Stimulated activated naive CD8-positive, alpha-beta T cell treated with anti-CD3 and anti-CD28 coated beads, Interleukin-15, amount 100 ng/mL, for 72 hours (primary cell): Measurements from ENCODE around the gene KCTD3.

ENCODE experiments used
- ATAC-seq: fragments of 150-1000 bp; cut with Tn5 transposase; 2 replicates; pipeline ENCODE4 v1.10.0; 2021; ENCODE audit warnings: mild to moderate bottlenecking, moderate library complexity
- DNase-seq, 2 donors: peaks; one replicate each; pipeline ENCODE4 v3.0.0; 2021 to 2022
- H3K27ac Mint-ChIP-seq, 2 donors: one replicate each; pipeline ENCODE4 v1.8.0; 2022; ENCODE audit warnings: mild to moderate bottlenecking in 2 of 2, mixed read lengths in 2 of 2, moderate library complexity in 2 of 2
- H3K27me3 Mint-ChIP-seq: one replicate; pipeline ENCODE4 v1.8.0; 2022; ENCODE audit warnings: mixed read lengths
- H3K4me1 Mint-ChIP-seq: one replicate; pipeline ENCODE4 v1.8.0; 2022; ENCODE audit warnings: mild to moderate bottlenecking, mixed read lengths
- H3K4me3 Mint-ChIP-seq, 2 donors: one replicate each; pipeline ENCODE4 v1.8.0; 2022; ENCODE audit warnings: mild to moderate bottlenecking in 2 of 2, mixed read lengths in 2 of 2, moderate library complexity in 1 of 2
- H3K9me3 Mint-ChIP-seq, 2 donors: one replicate each; pipeline ENCODE4 v1.8.0; 2022; ENCODE audit warnings: mixed read lengths in 2 of 2

KCTD3 gene

DNA sequence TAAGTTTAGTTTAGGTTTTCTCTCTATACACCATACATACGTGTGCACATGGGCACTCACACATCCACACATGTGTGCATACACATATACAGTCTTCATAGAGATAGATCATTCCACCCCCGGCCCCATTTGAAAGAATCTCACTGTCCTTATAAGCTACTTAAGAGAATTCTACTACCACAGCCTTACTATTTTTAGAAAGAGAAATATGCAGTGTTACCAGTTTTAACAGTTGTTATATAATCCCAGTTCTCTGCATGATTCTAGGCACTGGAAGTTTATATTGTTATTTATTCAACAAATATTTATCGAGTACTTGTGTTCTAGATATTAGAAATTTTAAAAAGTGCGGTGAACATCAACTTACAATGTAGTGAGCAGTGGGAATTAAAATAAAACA lies 41.5 kb downstream of the KCTD3 start:
- no peaks in the 10 kb centered on the region for H3K4me1 Mint-ChIP-seq
- H3K27ac Mint-ChIP-seq = no peak overlapping the region
- no peaks in the 10 kb centered on the region for H3K9me3 Mint-ChIP-seq
- DNase-seq = no peak
- ATAC-seq = no peak
- H3K4me3 Mint-ChIP-seq = no peak overlapping the region
- H3K27me3 Mint-ChIP-seq = no peaks in the 10 kb centered on the region

GRCh38 chr1:215612391-215612790 lies 45.3 kb downstream of the KCTD3 start:
- no peak for DNase-seq
- Mint-ChIP-seq H3K4me3 (no peak overlapping the region), H3K27me3 (no peaks in the 10 kb centered on the region), H3K9me3 (no peaks in the 10 kb centered on the region), H3K4me1 (no peaks in the 10 kb centered on the region), H3K27ac (no peak overlapping the region)
- ATAC-seq = no peak

DNA sequence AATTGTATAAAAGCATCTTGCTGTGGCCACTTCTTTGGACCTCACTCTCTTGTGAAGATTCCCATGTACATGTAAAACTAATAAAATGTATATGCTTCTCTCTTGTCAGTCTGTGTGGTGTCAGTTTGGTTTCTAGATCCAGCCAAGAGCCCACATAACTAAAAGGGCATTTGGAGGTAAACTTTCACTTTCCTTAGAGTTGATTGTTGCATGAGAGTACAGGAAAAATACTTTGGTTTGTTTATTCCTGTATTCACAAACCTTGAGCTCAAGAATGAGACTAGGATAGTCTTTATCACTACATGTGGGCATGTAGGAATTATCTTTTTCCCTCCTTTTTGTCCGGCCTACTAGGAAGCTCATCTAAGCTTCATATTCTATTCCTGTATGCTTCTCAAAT lies 50.9 kb downstream of the KCTD3 start:
- Mint-ChIP-seq H3K27me3 (no peaks in the 10 kb centered on the region), H3K4me1 (no peaks in the 10 kb centered on the region), H3K27ac (no peak overlapping the region), H3K9me3 (no peaks in the 10 kb centered on the region), H3K4me3 (no peak overlapping the region)
- no peak for ATAC-seq
- DNase-seq = no peak

DNA sequence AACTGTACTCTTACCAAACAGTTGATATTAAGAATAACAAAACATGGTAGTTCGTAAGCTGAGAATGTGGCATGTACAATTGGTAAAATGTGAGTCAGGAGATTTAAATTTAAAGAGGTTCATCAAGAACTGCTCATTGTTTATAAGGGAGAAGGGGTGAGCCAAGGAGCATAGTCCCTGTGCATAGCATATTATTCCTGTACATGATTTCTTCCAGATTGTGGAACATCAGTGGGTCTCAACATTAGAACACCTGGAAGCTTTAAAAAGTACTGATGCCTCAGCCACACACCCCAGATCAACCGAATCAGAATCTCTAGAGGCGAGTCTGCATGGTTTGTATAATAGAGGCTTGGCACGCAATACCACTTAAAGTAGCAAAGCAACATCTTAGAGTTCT lies 56.1 kb downstream of the KCTD3 start:
- ATAC-seq (no peak), DNase-seq (no peak)
- no peaks in the 10 kb centered on the region for H3K9me3 Mint-ChIP-seq
- no peaks in the 10 kb centered on the region for H3K27me3 Mint-ChIP-seq
- H3K27ac Mint-ChIP-seq = no peak overlapping the region
- no peaks in the 10 kb centered on the region for H3K4me1 Mint-ChIP-seq
- no peak overlapping the region for H3K4me3 Mint-ChIP-seq

DNA sequence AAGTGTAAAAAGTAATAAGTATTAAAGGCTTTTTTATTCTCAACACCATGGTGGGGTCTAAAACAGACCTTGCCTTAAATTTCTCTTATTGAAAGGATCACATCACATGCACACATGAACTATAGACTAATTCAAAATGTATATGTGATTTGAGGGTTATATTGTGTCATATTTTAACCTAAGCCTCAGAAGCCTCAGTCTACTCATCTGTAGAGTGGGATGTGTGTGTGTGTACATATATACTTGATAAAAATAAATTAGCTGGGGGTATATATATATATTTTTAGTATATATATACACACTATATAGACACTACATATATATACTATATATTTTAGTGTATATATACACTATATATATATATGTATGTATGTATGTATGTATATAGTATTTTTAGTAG lies 58.8 kb downstream of the KCTD3 start:
- ATAC-seq = no peak
- no peaks in the 10 kb centered on the region for H3K4me1 Mint-ChIP-seq
- H3K9me3 Mint-ChIP-seq = no peaks in the 10 kb centered on the region
- no peak overlapping the region for H3K4me3 Mint-ChIP-seq
- DNase-seq = no peak
- no peaks in the 10 kb centered on the region for H3K27me3 Mint-ChIP-seq
- no peak overlapping the region for H3K27ac Mint-ChIP-seq

DNA sequence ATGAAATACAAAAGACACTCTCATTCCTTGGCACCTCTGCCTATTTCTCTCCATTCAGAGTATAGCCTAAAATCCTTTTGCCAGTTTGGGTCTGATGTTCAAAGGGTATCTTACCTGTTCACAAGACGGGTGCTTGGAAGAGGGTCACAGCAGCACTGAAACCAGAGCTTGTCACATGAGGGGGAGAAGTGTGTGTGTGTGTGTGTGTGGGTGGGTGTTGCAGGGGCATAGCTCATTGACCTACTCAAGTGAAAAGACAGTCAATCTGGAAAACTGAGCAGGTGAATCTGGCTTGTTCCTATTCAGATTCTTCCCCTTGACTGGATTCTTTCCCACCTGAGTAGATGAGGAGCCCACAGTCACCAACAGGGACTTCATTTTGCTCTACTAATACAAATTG lies 63.9 kb downstream of the KCTD3 start:
- H3K27ac Mint-ChIP-seq = no peak overlapping the region
- no peaks in the 10 kb centered on the region for H3K9me3 Mint-ChIP-seq
- DNase-seq (no peak), ATAC-seq (no peak)
- no peak overlapping the region for H3K4me3 Mint-ChIP-seq
- H3K27me3 Mint-ChIP-seq = peaks cover 7% of the 10 kb centered on the region
- no peaks in the 10 kb centered on the region for H3K4me1 Mint-ChIP-seq

- ATAC-seq = no peak
- no peak for DNase-seq
These were observed 64.4 kb downstream of the KCTD3 start for GRCh38 chr1:215631489-215631888.

DNA sequence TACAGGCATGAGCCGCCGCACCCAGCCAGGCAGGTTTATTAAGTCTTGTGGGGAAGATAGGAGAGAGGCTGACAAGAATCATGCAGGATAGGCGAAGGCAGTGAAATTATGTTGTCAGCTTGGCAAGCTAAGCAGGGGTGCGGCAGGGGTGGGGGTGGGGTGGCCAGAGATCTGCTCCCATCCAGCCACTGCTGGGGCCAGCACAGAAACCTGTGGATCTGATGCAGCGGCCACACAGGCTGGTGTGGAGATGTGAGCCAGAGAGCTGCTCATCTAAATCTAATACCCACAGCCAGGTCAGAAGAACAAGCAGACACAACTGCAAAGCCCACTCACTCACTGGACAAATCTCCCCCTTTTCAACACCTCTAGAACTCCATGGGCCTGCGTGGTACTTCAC lies 68.7 kb downstream of the KCTD3 start:
- peaks cover 7% of the 10 kb centered on the region for H3K27me3 Mint-ChIP-seq
- no peak for DNase-seq
- no peaks in the 10 kb centered on the region for H3K9me3 Mint-ChIP-seq
- no peak overlapping the region for H3K4me3 Mint-ChIP-seq
- H3K4me1 Mint-ChIP-seq = no peaks in the 10 kb centered on the region
- H3K27ac Mint-ChIP-seq = no peak overlapping the region
- ATAC-seq = no peak

More at GRCh38 chr1:215631489-215631888, 64.4 kb downstream of the KCTD3 start:
- Mint-ChIP-seq H3K4me1 (no peaks in the 10 kb centered on the region), H3K27me3 (peaks cover 7% of the 10 kb centered on the region), H3K9me3 (no peaks in the 10 kb centered on the region), H3K27ac (no peak overlapping the region), H3K4me3 (no peak overlapping the region)

GRCh38 chr1:215636258-215636965 lies 69.3 kb downstream of the KCTD3 start:
- Mint-ChIP-seq H3K27ac (no peak overlapping the region), H3K9me3 (no peaks in the 10 kb centered on the region)
- no peak for ATAC-seq

DNA sequence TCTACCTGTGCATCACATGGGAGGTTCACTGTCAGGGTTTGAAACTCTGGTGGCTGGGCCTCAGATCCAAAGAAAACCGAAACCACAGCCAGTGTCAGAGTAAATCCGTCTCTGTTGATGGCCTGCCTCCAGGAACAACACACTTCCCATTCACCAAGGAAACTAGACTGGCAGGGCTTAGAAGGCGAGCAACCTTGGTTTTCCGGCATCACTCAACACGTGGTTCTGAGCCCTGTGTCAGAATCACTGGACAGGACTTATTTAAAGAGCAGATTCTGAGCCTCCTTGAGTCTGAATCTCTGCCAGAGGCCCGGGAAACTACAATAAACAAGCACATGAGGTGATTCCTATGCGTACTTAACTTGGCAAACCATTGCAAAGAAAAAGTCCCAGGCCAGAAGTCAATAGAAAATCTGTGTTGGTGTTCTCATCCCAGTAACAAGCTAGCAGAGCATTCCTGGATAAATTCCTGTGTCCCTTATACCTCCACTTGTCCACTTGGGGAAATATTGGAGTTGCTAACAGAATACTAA lies 70.0 kb downstream of the KCTD3 start:
- no peak for ATAC-seq
- no peak for DNase-seq
- Mint-ChIP-seq H3K9me3 (no peaks in the 10 kb centered on the region), H3K4me1 (no peaks in the 10 kb centered on the region), H3K27ac (no peak overlapping the region), H3K4me3 (no peak overlapping the region), H3K27me3 (peaks cover 7% of the 10 kb centered on the region)

More at GRCh38 chr1:215636258-215636965, 69.3 kb downstream of the KCTD3 start:
- no peak overlapping the region for H3K4me3 Mint-ChIP-seq
- H3K27me3 Mint-ChIP-seq = peaks cover 7% of the 10 kb centered on the region
- H3K4me1 Mint-ChIP-seq = no peaks in the 10 kb centered on the region
- DNase-seq = no peak

DNA sequence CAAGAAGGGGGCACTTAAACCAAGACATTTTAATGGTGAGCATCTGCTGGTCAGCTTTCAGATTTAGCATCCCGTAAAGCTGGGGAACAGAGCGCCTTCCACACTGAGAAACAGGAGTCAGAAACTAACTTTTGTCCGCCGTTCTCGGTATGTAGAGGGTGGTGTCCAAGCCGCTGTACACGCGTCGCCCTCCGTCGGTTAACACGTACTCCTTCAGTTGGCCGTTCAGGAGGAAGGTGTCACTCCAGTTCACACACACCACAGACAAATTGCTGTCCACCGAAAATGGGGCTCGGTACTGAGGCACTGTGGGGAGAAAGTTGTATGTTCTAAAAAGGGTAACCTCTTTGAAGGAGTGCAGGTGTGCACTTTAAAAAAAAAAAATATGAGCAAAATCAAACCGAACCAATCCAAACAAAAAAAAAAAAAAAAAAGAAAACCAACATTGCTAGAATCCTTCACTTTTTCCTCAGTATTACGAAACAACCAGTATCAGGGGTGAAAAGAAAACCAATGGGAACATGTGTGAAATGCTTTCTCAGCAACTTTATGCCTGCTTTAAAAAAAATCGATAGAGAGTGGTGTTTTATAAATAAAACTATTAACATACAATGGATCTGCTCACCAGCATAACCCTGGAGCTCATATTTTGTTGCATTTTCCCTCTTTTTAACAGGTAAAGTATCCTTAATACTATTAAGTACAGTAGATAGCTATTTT lies 73.5 kb downstream of the KCTD3 start:
- DNase-seq (no peak), ATAC-seq (no peak)
- no peaks in the 10 kb centered on the region for H3K4me1 Mint-ChIP-seq
- H3K27ac Mint-ChIP-seq = no peak overlapping the region
- no peaks in the 10 kb centered on the region for H3K9me3 Mint-ChIP-seq
- H3K4me3 Mint-ChIP-seq = no peak overlapping the region
- no peaks in the 10 kb centered on the region for H3K27me3 Mint-ChIP-seq

- Mint-ChIP-seq H3K4me1 (no peaks in the 10 kb centered on the region), H3K27me3 (no peaks in the 10 kb centered on the region), H3K9me3 (no peaks in the 10 kb centered on the region), H3K4me3 (no peak overlapping the region), H3K27ac (peak overlapping the region in 1 of 2 donors; percentile 28)
- DNase-seq (no peak), ATAC-seq (no peak)
These were observed 76.7 kb downstream of the KCTD3 start for GRCh38 chr1:215643592-215644321.

GRCh38 chr1:215645182-215645581 lies 78.1 kb downstream of the KCTD3 start:
- Mint-ChIP-seq H3K4me1 (no peaks in the 10 kb centered on the region), H3K27me3 (no peaks in the 10 kb centered on the region), H3K27ac (no peak overlapping the region), H3K9me3 (no peaks in the 10 kb centered on the region), H3K4me3 (no peak overlapping the region)
- DNase-seq = no peak
- no peak for ATAC-seq

DNA sequence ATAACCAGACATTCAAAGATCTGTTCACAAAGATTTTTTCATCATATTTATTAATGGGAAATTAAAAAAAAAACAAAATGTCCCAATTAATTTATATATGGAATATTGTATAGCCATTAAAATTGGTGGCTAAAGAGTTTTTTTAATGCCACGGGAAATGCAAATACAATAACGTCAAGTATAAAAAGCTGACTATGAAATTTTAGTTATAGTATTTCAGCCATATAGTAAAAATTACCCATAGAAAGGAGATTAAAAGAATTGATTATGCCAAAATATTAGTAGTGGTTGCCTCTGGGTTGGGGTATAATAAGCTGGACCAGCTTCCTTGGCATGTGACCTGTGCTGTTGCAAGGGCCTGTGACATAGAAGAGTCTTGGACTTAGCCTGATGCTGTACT lies 78.8 kb downstream of the KCTD3 start:
- Mint-ChIP-seq H3K4me3 (no peak overlapping the region), H3K4me1 (no peaks in the 10 kb centered on the region), H3K27me3 (no peaks in the 10 kb centered on the region), H3K9me3 (no peaks in the 10 kb centered on the region), H3K27ac (no peak overlapping the region)
- no peak for ATAC-seq
- DNase-seq = no peak

DNA sequence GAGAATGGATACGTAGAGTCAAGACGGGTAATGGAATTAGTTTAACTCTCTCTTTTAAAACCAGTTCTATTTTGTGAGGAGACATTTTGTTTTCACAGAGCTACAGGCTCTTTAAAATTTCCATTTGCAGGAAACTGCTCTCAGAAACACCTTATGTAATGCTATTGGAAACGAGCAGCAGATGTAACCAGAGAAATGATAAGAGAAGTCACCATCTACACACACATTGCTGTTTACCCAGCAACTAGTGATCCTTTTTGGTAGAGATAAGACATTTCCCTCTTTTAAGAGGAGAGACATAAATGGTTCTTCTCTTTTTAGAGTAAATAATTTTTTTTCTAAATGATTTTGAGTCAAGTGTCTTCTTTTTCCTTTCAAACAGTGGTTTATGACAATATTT lies 80.6 kb downstream of the KCTD3 start:
- Mint-ChIP-seq H3K27me3 (no peaks in the 10 kb centered on the region), H3K27ac (no peak overlapping the region), H3K9me3 (no peaks in the 10 kb centered on the region), H3K4me3 (no peak overlapping the region), H3K4me1 (no peaks in the 10 kb centered on the region)
- DNase-seq = no peak
- ATAC-seq = no peak

- Mint-ChIP-seq H3K9me3 (no peaks in the 10 kb centered on the region), H3K27ac (no peak overlapping the region), H3K4me1 (no peaks in the 10 kb centered on the region), H3K27me3 (no peaks in the 10 kb centered on the region), H3K4me3 (no peak overlapping the region)
- ATAC-seq (no peak), DNase-seq (no peak)
These were observed 81.9 kb downstream of the KCTD3 start for GRCh38 chr1:215648957-215649356.
